Aorta (tissue), 5 donors: ENCODE results near the gene SUSD6. TPM values are rescaled to one million over a fixed set of nuclear protein-coding genes. Genes with fewer than 3 reads are reported as not detected.

Source experiments
- ATAC-seq: fragments of 200-7000 bp; cut with Tn5 transposase; one replicate; pipeline ENCODE4 v1.9.1; 2022; ENCODE audit warnings: moderate library complexity; ENCODE audit not compliant: low FRiP score
- DNase-seq, 2 donors: peaks; one replicate each; pipeline ENCODE4 v3.0.0-alpha.2; 2020
- H3K27ac ChIP-seq, 2 donors: one replicate each; pipeline ENCODE4 v1.5.1; 2013; ENCODE audit warnings: low read length in 2 of 2, mild to moderate bottlenecking in 2 of 2, moderate library complexity in 2 of 2, control low read depth in 1 of 2, inconsistent platforms in 1 of 2, low read depth in 1 of 2
- H3K27me3 ChIP-seq, 2 donors: one replicate each; pipeline ENCODE4 v1.6.1; 2013; ENCODE audit warnings: control low read depth in 1 of 2, low read length in 1 of 2, mild to moderate bottlenecking in 1 of 2, moderate library complexity in 1 of 2; ENCODE audit not compliant: insufficient read depth in 2 of 2, control insufficient read depth in 1 of 2
- H3K36me3 ChIP-seq, 2 donors: one replicate each; pipeline ENCODE4 v1.6.1; 2013; ENCODE audit warnings: control low read depth in 1 of 2, low read length in 1 of 2, mild to moderate bottlenecking in 1 of 2; ENCODE audit not compliant: insufficient read depth in 2 of 2, control insufficient read depth in 1 of 2
- H3K4me1 ChIP-seq, 2 donors: one replicate each; pipeline ENCODE4 v1.6.1; 2013; ENCODE audit warnings: low read length in 2 of 2, control low read depth in 1 of 2, mild to moderate bottlenecking in 1 of 2, moderate library complexity in 1 of 2; ENCODE audit not compliant: insufficient read depth in 2 of 2, control insufficient read depth in 1 of 2
- H3K4me3 ChIP-seq, 2 donors: one replicate each; pipeline ENCODE4 v1.5.1; 2013; ENCODE audit warnings: low read length in 2 of 2, control low read depth in 1 of 2, mild to moderate bottlenecking in 1 of 2
- H3K9me3 ChIP-seq: one replicate; pipeline ENCODE4 v1.6.1; 2013; ENCODE audit warnings: mild to moderate bottlenecking, low read length; ENCODE audit not compliant: control insufficient read depth
- WGBS, 2 donors: extraction: QIAGEN DNeasy Blood & Tissue Kit; methylation state at CpG; one replicate each; pipeline ENCODE4 v1.1.7; 2013; 5-methylcytosine and 5-hydroxymethylcytosine counted together
- intact Hi-C, 2 donors: fragments of 100-400 bp; cut with DNase I; formaldehyde crosslinking; loops; one replicate each; pipeline versions ENCODE4 v1.14.2 to v1.15.0; 2022
- polyA plus RNA-seq, 2 donors: library from polyadenylated mRNA; stranded (reverse); fragments of 200-250 nt; gene quantifications; one replicate each; pipeline ENCODE4 v1.2.3, GENCODE V29; 2013
- total RNA-seq, 2 donors: library from RNA; stranded (reverse); fragmentation: NEBNext Ultra II Directional; extraction: Animal tissue kit (Norgen Biotek cat#: 25700); gene quantifications; one replicate each; pipeline ENCODE4 v1.2.1, GENCODE V29; 2021
- donor health status: healthy with polysubstance abuse.
- donor health status: Bipolar disorder and iron deficiency.
- donor health status: DM: no; HTN: no; CAD: no.
- donor health status: DM: no; HTN: no; CAD: no.
- donor health status: DM: yes; HTN: yes; CAD: no.

Gene SUSD6
- total and polyA plus RNA-seq, 4 donors: 7.4 to 59.9 (median 33.7) TPM

GRCh38 chr14:69755784-69756183 is 144.4 kb downstream of the SUSD6 start:
- Histone ChIP-seq H3K4me3 (no peak overlapping the region), H3K27me3 (no peaks in the 10 kb centered on the region), H3K4me1 (no peaks in the 10 kb centered on the region), H3K9me3 (no peaks in the 10 kb centered on the region), H3K36me3 (no peaks in the 10 kb centered on the region), H3K27ac (no peak overlapping the region)
- 79 to 80% methylated on average over 2 of the region's 2 CpGs for WGBS, 2 donors
- intact Hi-C loops: no loop called here
- DNase-seq (no peak), ATAC-seq (no peak)

DNA sequence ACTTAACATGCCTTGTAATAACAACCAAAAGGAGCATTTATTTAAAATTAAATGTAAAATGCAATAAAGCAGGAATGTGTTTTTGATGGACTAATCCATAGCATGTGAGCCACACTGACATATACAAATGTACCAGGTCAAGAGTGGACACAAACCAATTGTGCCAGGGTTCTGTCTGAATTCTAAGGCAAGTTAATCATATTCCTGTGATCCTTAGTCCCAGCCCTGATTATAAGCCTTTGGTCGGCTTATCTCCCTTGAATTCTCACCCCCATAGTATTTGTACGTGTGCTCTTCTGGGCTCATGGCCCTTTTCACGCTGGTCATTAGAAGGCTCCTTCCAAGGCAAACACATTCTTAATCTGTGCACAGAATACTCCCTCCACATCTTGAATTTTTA is 144.9 kb downstream of the SUSD6 start:
- no peaks in the 10 kb centered on the region for H3K36me3 ChIP-seq
- ATAC-seq (no peak), DNase-seq (no peak)
- WGBS, 2 donors: 60 to 63% methylated on average over 3 of the region's 3 CpGs
- H3K4me3 ChIP-seq: no peak overlapping the region
- intact Hi-C loops: no loop called here
- H3K27ac ChIP-seq: no peak overlapping the region
- no peaks in the 10 kb centered on the region for H3K4me1 ChIP-seq
- no peaks in the 10 kb centered on the region for H3K27me3 ChIP-seq
- H3K9me3 ChIP-seq: no peaks in the 10 kb centered on the region

DNA sequence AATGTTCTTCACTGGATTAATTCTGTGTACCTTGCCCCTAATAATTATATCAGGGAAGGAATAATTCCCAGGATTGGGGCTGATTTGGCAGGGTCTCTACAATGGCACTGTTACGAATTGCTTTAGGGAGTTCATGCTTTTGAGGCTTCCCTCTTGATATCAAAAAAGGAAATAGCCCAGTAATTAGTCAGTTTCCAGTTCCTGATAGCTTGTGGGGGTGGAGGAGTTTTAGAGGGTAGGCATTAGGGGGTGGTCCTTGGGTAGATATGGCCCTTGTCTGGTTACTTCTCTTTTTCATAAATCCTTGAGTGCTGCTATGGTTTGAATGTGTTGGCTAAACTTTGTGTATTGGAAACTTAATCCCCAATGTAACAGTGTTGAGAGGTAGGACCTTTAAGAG is 149.4 kb downstream of the SUSD6 start:
- intact Hi-C loops: no loop called here
- Histone ChIP-seq H3K27me3 (no peaks in the 10 kb centered on the region), H3K9me3 (no peaks in the 10 kb centered on the region), H3K4me1 (no peaks in the 10 kb centered on the region), H3K36me3 (no peaks in the 10 kb centered on the region), H3K27ac (no peak overlapping the region), H3K4me3 (no peak overlapping the region)
- ATAC-seq: no peak
- WGBS, 2 donors: 73 to 79% methylated on average over 1 of the region's 1 CpG
- no peak for DNase-seq

GRCh38 chr14:69763761-69764510 is 152.5 kb downstream of the SUSD6 start:
- H3K36me3 ChIP-seq: peaks cover 0 to 3% of the 10 kb centered on the region in 2 donors
- H3K4me1 ChIP-seq: peaks cover 5 to 6% of the 10 kb centered on the region in 2 donors
- intact Hi-C loops: no loop called here
- ATAC-seq (no peak), DNase-seq (no peak)
- H3K27me3 ChIP-seq: no peaks in the 10 kb centered on the region
- 66 to 68% methylated on average over 6 of the region's 6 CpGs for WGBS, 2 donors
- H3K27ac ChIP-seq: no peak overlapping the region
- H3K4me3 ChIP-seq: no peak overlapping the region
- H3K9me3 ChIP-seq: no peaks in the 10 kb centered on the region

Other genes starting within 250 kb of the SUSD6 start
- 100 to 1,000 TPM; 100 to 133 TPM for gene ERH, start 213.3 kb upstream of the SUSD6 start, total RNA-seq
- gene ERH, start 213.3 kb upstream of the SUSD6 start, polyA plus RNA-seq: 100 to 1,000 TPM in 1 of 2 donors, 10 to 100 TPM in 1; 99.0 to 136 TPM
- gene SLC39A9, start 212.9 kb upstream of the SUSD6 start, total RNA-seq: 10 to 100 TPM; 39.0 to 44.3 TPM
- gene SLC39A9, start 212.9 kb upstream of the SUSD6 start, polyA plus RNA-seq: 10 to 100 TPM; 10.1 to 15.1 TPM
- gene PLEKHD1, start 126.9 kb upstream of the SUSD6 start, total RNA-seq: under 1 TPM; 0.26 to 0.30 TPM
- under 1 TPM; 0.13 to 0.23 TPM for gene PLEKHD1, start 126.9 kb upstream of the SUSD6 start, polyA plus RNA-seq
- gene CCDC177, start 36.7 kb upstream of the SUSD6 start, total RNA-seq: not detected
- not detected for gene CCDC177, start 36.7 kb upstream of the SUSD6 start, polyA plus RNA-seq
- gene SRSF5, start 155.5 kb downstream of the SUSD6 start, total RNA-seq: 100 to 1,000 TPM; 349 to 440 TPM
- gene SRSF5, start 155.5 kb downstream of the SUSD6 start, polyA plus RNA-seq: 100 to 1,000 TPM; 136 to 532 TPM
- not detected for gene SLC10A1, start 185.6 kb downstream of the SUSD6 start, total RNA-seq
- not detected for gene SLC10A1, start 185.6 kb downstream of the SUSD6 start, polyA plus RNA-seq